GM18505 (cell line): Measurements from ENCODE around the gene CABP1.

Experiments
- ATAC-seq: cut with Tn5 transposase; IDR thresholded peaks from one replicate; pipeline ENCODE4 v1.9.1; 2021; ENCODE audit not compliant: unreplicated experiment
- POLR2A ChIP-seq: IDR thresholded peaks from 4 replicates; pipeline ENCODE4 v1.6.1; 2011; ENCODE audit warnings: borderline replicate concordance; ENCODE audit not compliant: insufficient read depth, insufficient read length; ENCODE audit errors: extremely low read depth

The CABP1 gene

GRCh38 chr12:120702637-120703036 is 62.2 kb downstream of the CABP1 start:
- TF ChIP-seq POLR2A, result no peak
- no peak for ATAC-seq

GRCh38 chr12:120703311-120703942 is 63.0 kb downstream of the CABP1 start:
- TF ChIP-seq POLR2A, result no peak
- no peak for ATAC-seq

- no peak for ATAC-seq
Observed at GRCh38 chr12:120705618-120706017, 65.2 kb downstream of the CABP1 start.

GRCh38 chr12:120706029-120706428 is 65.6 kb downstream of the CABP1 start:
- TF ChIP-seq POLR2A, result no peak

More at GRCh38 chr12:120705618-120706017, 65.2 kb downstream of the CABP1 start:
- TF ChIP-seq POLR2A, result no peak

GRCh38 chr12:120708651-120709050 is 68.2 kb downstream of the CABP1 start:
- no peak for TF ChIP-seq POLR2A
- no peak for ATAC-seq

More at GRCh38 chr12:120706029-120706428, 65.6 kb downstream of the CABP1 start:
- ATAC-seq, result no peak

GRCh38 chr12:120710031-120710804 is 69.8 kb downstream of the CABP1 start, which contains the start of gene UNC119B:
UNC119B (plus strand) TSS chr12:120710458; CDS start chr12:120710475, 17 bp downstream.
- TF ChIP-seq POLR2A, result peak; percentile 39
- ATAC-seq, result peak; percentile 59

- ATAC-seq, result peak; percentile 28
Observed at GRCh38 chr12:120710805-120711296, 70.4 kb downstream of the CABP1 start.

GRCh38 chr12:120711411-120711810 is 71.0 kb downstream of the CABP1 start:
- no peak for TF ChIP-seq POLR2A
- ATAC-seq, result no peak

More at GRCh38 chr12:120710805-120711296, 70.4 kb downstream of the CABP1 start:
- TF ChIP-seq POLR2A, result peak; percentile 22

- TF ChIP-seq POLR2A, result no peak
- ATAC-seq, result no peak
Observed at GRCh38 chr12:120712610-120713009, 72.2 kb downstream of the CABP1 start.

- TF ChIP-seq POLR2A, result no peak
- no peak for ATAC-seq
Observed at GRCh38 chr12:120713861-120714482, 73.5 kb downstream of the CABP1 start.
